Neuronal stem cell (in vitro differentiated cells): ENCODE results near the gene VAMP3.

Experiments
- DNase-seq: peaks from one replicate; pipeline ENCODE4 v3.0.0-alpha.2; 2013; ENCODE audit warnings: low spot score
- H2AFZ ChIP-seq: one replicate; pipeline ENCODE4 v1.6.1; 2013; ENCODE audit warnings: mild to moderate bottlenecking, low read length, inconsistent platforms
- H2AK5ac ChIP-seq: 2 replicates; pipeline ENCODE4 v1.6.1; 2013; ENCODE audit warnings: low read depth, mild to moderate bottlenecking, inconsistent platforms, low read length, moderate library complexity, mixed read lengths
- H2BK120ac ChIP-seq: 2 replicates; pipeline ENCODE4 v1.6.1; 2013; ENCODE audit warnings: low read depth, mild to moderate bottlenecking, inconsistent platforms, low read length, moderate library complexity, mixed read lengths
- H2BK12ac ChIP-seq: one replicate; pipeline ENCODE4 v1.6.1; 2013; ENCODE audit warnings: low read length, inconsistent platforms
- H2BK15ac ChIP-seq: 2 replicates; pipeline ENCODE4 v1.6.1; 2013; ENCODE audit warnings: mild to moderate bottlenecking, low read length, inconsistent platforms, mixed read lengths
- H2BK5ac ChIP-seq: one replicate; pipeline ENCODE4 v1.6.1; 2013; ENCODE audit warnings: inconsistent platforms, mild to moderate bottlenecking, low read length, moderate library complexity
- H3K14ac ChIP-seq: one replicate; pipeline ENCODE4 v1.6.1; 2013; ENCODE audit warnings: low read length, inconsistent platforms
- H3K18ac ChIP-seq: 2 replicates; pipeline ENCODE4 v1.6.1; 2013; ENCODE audit warnings: low read length, inconsistent platforms
- H3K23ac ChIP-seq: 2 replicates; pipeline ENCODE4 v1.6.1; 2013; ENCODE audit warnings: low read depth, mild to moderate bottlenecking, mixed read lengths, low read length, inconsistent platforms; ENCODE audit not compliant: poor library complexity
- H3K27ac ChIP-seq: replicated peaks from 3 replicates; pipeline ENCODE4 v1.5.1; 2013; ENCODE audit warnings: low read length, inconsistent platforms
- H3K27me3 ChIP-seq, 3 experiments: 2 replicates each; pipeline ENCODE4 v1.6.1; 2013; ENCODE audit warnings: low read length in 3 of 3, mild to moderate bottlenecking in 2 of 3, inconsistent platforms in 1 of 3, low read depth in 1 of 3, mixed read lengths in 1 of 3, moderate library complexity in 1 of 3; ENCODE audit not compliant: control insufficient read depth in 3 of 3, insufficient read depth in 3 of 3
- H3K36me3 ChIP-seq, 2 donors: replicated peaks in 1 of 2; 2 replicates each; pipeline ENCODE4 v1.6.1; 2013; ENCODE audit warnings: low read length in 2 of 2; ENCODE audit not compliant: control insufficient read depth in 2 of 2, insufficient read depth in 2 of 2
- H3K4ac ChIP-seq: 2 replicates; pipeline ENCODE4 v1.6.1; 2013; ENCODE audit warnings: inconsistent platforms, mild to moderate bottlenecking, low read length, moderate library complexity
- H3K4me1 ChIP-seq, 2 donors: 1 replicate in 1 of 2; 2 replicates in 1 of 2; pipeline ENCODE4 v1.6.1; 2013; ENCODE audit warnings: low read length in 2 of 2, low read depth in 1 of 2; ENCODE audit not compliant: control insufficient read depth in 2 of 2, insufficient read depth in 1 of 2
- H3K4me2 ChIP-seq: one replicate; pipeline ENCODE4 v1.6.1; 2013; ENCODE audit warnings: mild to moderate bottlenecking, low read length, inconsistent platforms; ENCODE audit not compliant: insufficient read depth, poor library complexity, severe bottlenecking
- H3K4me3 ChIP-seq, 2 donors: 2 replicates each; pipeline ENCODE4 v1.5.1; 2013; ENCODE audit warnings: low read length in 2 of 2, mild to moderate bottlenecking in 2 of 2, inconsistent platforms in 1 of 2, moderate library complexity in 1 of 2
- H3K79me1 ChIP-seq: one replicate; pipeline ENCODE4 v1.6.1; 2013; ENCODE audit warnings: low read depth, mild to moderate bottlenecking, inconsistent platforms, low read length, moderate library complexity
- H3K9ac ChIP-seq: one replicate; pipeline ENCODE4 v1.6.1; 2013; ENCODE audit warnings: mild to moderate bottlenecking, low read depth, low read length, inconsistent platforms; ENCODE audit not compliant: poor library complexity
- H3K9me3 ChIP-seq, 2 donors: replicated peaks in 1 of 2; 2 replicates each; pipeline versions ENCODE3 to v1.6.1; 2013; ENCODE audit warnings: low read length in 2 of 2, mild to moderate bottlenecking in 2 of 2, inconsistent platforms in 1 of 2, low read depth in 1 of 2, mixed read lengths in 1 of 2, moderate library complexity in 1 of 2; ENCODE audit not compliant: control insufficient read depth in 2 of 2, insufficient read depth in 1 of 2
- H4K8ac ChIP-seq: one replicate; pipeline ENCODE4 v1.6.1; 2013; ENCODE audit warnings: low read depth, mild to moderate bottlenecking, inconsistent platforms, low read length, moderate library complexity
- H4K91ac ChIP-seq: one replicate; pipeline ENCODE4 v1.6.1; 2013; ENCODE audit warnings: low read length, low read depth, mild to moderate bottlenecking, inconsistent platforms; ENCODE audit not compliant: poor library complexity
- WGBS, 2 donors: extraction: QIAGEN DNeasy Blood & Tissue Kit; methylation state at CpG; one replicate each; pipeline ENCODE4 v1.1.7; 2013; ENCODE audit warnings: missing lambda C conversion rate in 2 of 2, mixed read lengths in 1 of 2; ENCODE audit not compliant: insufficient read length in 2 of 2, insufficient replicate concordance in 1 of 2; ENCODE audit errors: extremely low coverage in 2 of 2; 5-methylcytosine and 5-hydroxymethylcytosine counted together

VAMP3 gene

DNA sequence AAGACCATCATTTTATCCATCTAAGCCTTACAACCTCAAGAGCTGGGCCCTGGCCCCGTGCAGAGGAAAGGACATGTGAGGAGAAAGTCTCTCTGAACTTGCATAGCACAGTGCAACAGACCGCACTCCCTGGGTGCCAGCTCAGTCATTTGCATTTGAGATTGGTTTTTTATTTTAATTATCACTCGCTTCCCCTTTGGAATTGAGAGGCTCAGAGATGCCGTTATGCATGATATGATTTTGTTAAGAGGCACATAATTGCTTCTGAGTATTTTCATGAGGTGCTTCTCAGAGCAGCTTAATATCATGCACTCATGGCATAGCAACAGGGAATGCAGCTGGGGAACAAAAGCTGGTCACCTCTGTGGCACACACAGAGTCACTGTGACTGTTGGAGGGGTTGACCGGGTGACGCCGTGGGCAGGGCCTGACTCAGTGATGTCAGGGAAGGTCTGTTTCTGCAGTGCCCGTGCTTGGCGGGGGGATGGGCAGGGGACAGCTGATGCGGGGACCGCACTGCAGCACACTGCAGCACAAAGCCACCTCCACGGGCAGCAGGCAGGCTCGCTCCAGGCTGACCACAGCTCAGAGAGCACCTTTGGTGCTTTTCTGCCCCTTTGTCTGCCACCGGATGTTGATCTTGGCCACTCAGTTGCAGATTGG, 43.2 kb upstream of the VAMP3 start:
- Histone ChIP-seq H3K9ac (no peak overlapping the region), H3K27me3 (no peaks in the 10 kb centered on the region), H2BK15ac (no peak overlapping the region), H3K23ac (peak overlapping the region; percentile 36), H3K4me3 (no peak overlapping the region), H3K36me3 (peaks cover 0 to 9% of the 10 kb centered on the region in 2 donors), H2AFZ (peak overlapping the region; percentile 2), H3K27ac (no peak overlapping the region), H3K18ac (peak overlapping the region; percentile 73), H4K8ac (no peak overlapping the region), H4K91ac (no peak overlapping the region), H2BK12ac (peak overlapping the region; percentile 11), H2AK5ac (no peak overlapping the region), H2BK5ac (no peak overlapping the region), H3K14ac (no peak overlapping the region), H2BK120ac (no peak overlapping the region), H3K79me1 (no peaks in the 10 kb centered on the region), H3K9me3 (no peaks in the 10 kb centered on the region), H3K4me2 (no peak overlapping the region), H3K4ac (no peak overlapping the region), H3K4me1 (peaks cover 7 to 12% of the 10 kb centered on the region in 2 donors)
- WGBS, 2 donors = no CpG with 5 or more reads among the region's 14 CpGs
- DNase-seq = no peak

DNA sequence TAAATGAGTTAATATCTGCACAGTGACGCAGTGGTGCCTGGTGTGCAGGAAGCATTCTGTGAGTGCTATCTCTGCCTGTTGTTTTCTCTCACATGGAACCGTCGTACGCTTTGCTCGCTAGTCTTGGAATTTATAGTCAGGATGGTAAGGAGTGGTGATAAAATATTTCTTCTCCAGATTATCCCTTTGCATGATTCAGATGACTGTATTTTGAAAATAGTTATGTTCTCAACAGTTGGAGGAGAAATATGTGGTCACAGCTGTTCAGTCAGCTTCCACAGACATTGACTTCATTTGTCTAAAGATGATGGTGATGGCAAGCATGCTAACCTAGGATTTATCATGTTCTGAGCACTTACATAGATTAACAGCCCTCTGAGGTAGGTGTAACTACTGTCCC, 41.3 kb upstream of the VAMP3 start:
- Histone ChIP-seq H3K9me3 (no peaks in the 10 kb centered on the region), H3K9ac (no peak overlapping the region), H4K91ac (no peak overlapping the region), H2BK15ac (no peak overlapping the region), H3K4ac (no peak overlapping the region), H2AK5ac (no peak overlapping the region), H3K27me3 (no peaks in the 10 kb centered on the region), H2BK120ac (no peak overlapping the region), H3K18ac (no peak overlapping the region), H2BK5ac (no peak overlapping the region), H2BK12ac (no peak overlapping the region), H3K4me3 (no peak overlapping the region), H3K4me1 (peaks cover 7 to 12% of the 10 kb centered on the region in 2 donors), H3K14ac (no peak overlapping the region), H3K23ac (no peak overlapping the region), H3K4me2 (no peak overlapping the region), H3K27ac (no peak overlapping the region), H4K8ac (no peak overlapping the region), H3K79me1 (no peaks in the 10 kb centered on the region), H2AFZ (no peak overlapping the region), H3K36me3 (peaks cover 0 to 18% of the 10 kb centered on the region in 2 donors)
- no peak for DNase-seq
- WGBS, 2 donors = no CpG with 5 or more reads among the region's 5 CpGs

DNA sequence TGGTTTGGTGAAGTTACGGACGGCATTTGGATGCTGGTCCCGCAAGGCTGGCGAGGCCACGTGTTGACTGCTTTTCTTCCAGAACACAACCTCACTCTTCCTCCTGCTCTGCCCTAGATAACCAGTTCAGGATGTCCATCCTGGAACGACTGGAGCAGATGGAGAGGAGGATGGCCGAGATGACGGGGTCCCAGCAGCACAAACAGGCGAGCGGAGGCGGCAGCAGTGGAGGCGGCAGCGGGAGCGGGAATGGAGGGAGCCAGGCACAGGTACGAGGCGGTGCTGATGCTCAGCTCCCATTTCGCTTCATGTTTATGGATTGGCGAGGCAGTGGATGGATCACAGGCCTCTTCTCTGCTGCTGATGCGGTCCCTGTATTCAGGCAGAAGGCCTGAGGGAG, 38.8 kb upstream of the VAMP3 start:
- H2BK12ac ChIP-seq = no peak overlapping the region

DNA sequence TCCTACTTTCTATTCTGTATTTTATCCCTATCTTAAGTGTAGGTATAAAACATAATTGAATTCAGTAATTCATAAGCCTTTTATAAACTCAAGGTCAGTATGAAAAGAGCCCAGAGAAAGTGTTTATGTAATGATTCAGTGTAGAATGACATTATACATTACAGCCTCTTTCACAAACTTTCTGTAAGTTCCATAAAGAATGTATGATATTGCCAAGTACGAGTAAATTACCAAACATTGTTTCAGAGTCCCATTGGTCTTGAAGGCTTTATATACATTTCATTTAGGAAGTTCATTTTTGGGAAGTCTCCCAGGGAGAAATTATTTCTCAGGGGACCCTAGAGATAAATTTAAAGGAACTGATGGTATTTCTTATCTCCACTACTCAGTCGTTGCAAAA, 37.8 kb upstream of the VAMP3 start:
- Histone ChIP-seq H3K4ac (no peak overlapping the region), H4K91ac (no peak overlapping the region), H3K79me1 (no peaks in the 10 kb centered on the region), H3K27me3 (no peaks in the 10 kb centered on the region), H2AK5ac (no peak overlapping the region), H3K4me1 (peaks cover under 1 to 5% of the 10 kb centered on the region in 2 donors), H2BK15ac (no peak overlapping the region), H4K8ac (no peak overlapping the region), H3K9me3 (no peaks in the 10 kb centered on the region), H3K9ac (no peak overlapping the region), H3K18ac (no peak overlapping the region), H2BK12ac (no peak overlapping the region), H3K23ac (no peak overlapping the region), H3K14ac (no peak overlapping the region), H3K4me3 (no peak overlapping the region), H2AFZ (no peak overlapping the region), H2BK120ac (no peak overlapping the region), H3K27ac (no peak overlapping the region), H2BK5ac (no peak overlapping the region), H3K4me2 (no peak overlapping the region), H3K36me3 (peaks cover 10 to 46% of the 10 kb centered on the region in 2 donors)
- DNase-seq = no peak
- WGBS, 2 donors = no CpG with 5 or more reads among the region's 2 CpGs

More for the DNA sequence above, 38.8 kb upstream of the VAMP3 start:
- no peaks in the 10 kb centered on the region for H3K27me3 ChIP-seq
- no peak overlapping the region for H4K91ac ChIP-seq
- H3K9me3 ChIP-seq = no peaks in the 10 kb centered on the region
- no CpG with 5 or more reads among the region's 19 CpGs for WGBS, 2 donors
- no peak overlapping the region for H2BK15ac ChIP-seq
- H2BK120ac ChIP-seq = no peak overlapping the region
- H2BK5ac ChIP-seq = no peak overlapping the region
- H3K14ac ChIP-seq = no peak overlapping the region
- no peak overlapping the region for H2AFZ ChIP-seq
- no peak overlapping the region for H3K4me3 ChIP-seq
- H4K8ac ChIP-seq = no peak overlapping the region
- no peak overlapping the region for H3K4ac ChIP-seq
- H3K18ac ChIP-seq = peak overlapping the region; percentile 82
- no peak overlapping the region for H3K4me2 ChIP-seq
- H3K9ac ChIP-seq = peak overlapping the region; percentile 64
- H3K79me1 ChIP-seq = no peaks in the 10 kb centered on the region
- no peak overlapping the region for H3K27ac ChIP-seq
- H3K4me1 ChIP-seq = peaks cover 5 to 12% of the 10 kb centered on the region in 2 donors
- peaks cover 9 to 37% of the 10 kb centered on the region in 2 donors for H3K36me3 ChIP-seq
- DNase-seq = no peak
- H3K23ac ChIP-seq = peak overlapping the region; percentile 12
- no peak overlapping the region for H2AK5ac ChIP-seq
